GM19397 (cell line): ENCODE measurements around the gene PLA2G3.
"Not testable (repeated sequence)": the region's sequence is repeated elsewhere in the genome, so short reads cannot be mapped to it uniquely, and the experiment has no call there.

Experiments
- ATAC-seq: cut with Tn5 transposase; IDR thresholded peaks from one replicate; pipeline ENCODE4 v1.9.1; 2021; ENCODE audit warnings: mild to moderate bottlenecking, moderate library complexity; ENCODE audit not compliant: unreplicated experiment

PLA2G3 gene

DNA sequence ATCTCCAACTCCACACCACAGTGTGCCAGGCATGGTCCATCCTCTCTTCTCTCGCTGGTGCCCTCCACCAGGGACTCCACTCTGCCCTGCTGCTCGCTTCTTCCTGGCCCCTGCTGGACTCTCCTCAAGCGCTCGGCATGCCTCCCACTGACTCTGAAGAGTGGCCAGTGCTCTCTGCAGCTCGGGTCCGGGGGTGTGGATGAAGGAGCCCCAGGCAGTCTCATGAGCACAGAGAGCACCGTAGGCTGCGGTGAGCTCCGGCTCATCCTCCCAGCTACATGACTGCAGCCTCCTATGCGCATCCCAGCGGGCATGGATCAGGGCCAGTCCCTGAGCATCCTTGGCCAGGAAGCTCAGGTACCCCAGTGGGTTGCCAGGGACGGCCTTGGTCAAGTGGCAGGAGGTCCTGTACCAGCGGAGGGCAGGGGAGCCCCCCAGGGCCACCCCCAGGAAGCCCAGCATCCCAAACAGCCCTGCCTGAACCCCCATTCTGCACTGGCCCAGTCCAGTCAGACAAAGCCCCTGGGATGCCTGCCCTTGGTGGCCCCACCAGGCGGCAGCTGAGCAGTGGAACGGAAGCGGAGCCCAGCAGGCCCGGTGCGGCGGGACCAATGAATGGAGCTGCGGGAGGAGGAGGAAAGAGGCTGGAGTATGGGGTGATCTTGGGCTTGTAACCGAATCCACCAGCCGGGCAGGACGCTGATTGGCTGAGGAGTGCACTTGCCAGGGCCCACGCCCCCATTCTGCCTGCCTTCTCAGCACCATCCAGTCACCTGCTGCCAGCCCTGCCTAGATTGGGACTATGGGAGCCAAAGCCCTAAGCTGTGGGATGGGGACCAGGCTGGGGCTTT lies at the start of gene PLA2G3:
Gene PLA2G3, minus strand, starts transcription at position 643 of the 851 bp plus-strand sequence. Its CDS starts 154 bp downstream, at position 489.
- no peak for ATAC-seq

- no peak for ATAC-seq
These were observed 47.3 kb upstream of the PLA2G3 start for GRCh38 chr22:31187627-31188026.

- no peak for ATAC-seq
These were observed 44.7 kb upstream of the PLA2G3 start for GRCh38 chr22:31185056-31185455.

- ATAC-seq: no peak
These were observed 43.7 kb upstream of the PLA2G3 start for GRCh38 chr22:31184015-31184414.

- ATAC-seq: no peak
These were observed 39.0 kb upstream of the PLA2G3 start for GRCh38 chr22:31179345-31179744.

GRCh38 chr22:31178859-31179258 lies 38.6 kb upstream of the PLA2G3 start:
- no peak for ATAC-seq

DNA sequence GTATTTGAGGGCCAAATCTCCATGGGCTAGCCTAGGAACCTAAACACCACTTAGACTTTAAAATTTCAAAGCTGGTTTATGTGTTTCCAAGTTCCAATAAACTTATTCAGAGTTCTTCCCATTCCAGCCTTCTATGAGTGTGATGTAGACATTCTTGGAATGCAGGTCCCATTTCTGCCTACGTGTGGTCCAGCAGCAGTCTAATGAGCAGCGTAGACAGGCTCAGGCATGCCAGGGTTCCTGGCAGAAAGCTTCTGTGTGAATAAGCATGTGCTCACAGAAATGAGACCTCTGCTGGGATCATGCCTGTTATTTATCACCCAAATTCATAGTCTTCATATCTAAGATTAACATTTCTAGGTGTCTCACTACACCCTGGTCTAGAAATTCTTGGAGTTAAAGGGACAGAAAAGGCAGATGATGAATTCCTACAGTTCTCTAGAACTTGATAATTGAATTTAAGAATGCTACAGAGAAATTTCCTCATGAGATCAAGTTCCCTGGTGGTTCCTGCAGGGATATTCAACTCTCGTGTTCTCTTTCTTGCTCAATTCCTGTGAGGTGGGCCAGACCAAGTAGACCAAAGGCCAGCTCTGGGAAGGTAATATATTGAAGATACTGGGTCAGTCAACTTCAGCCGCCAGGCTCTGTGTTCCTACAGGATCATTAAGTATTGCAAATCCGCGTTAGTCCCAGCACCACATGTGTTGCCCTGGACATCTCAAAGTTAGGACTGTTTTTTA lies 37.3 kb upstream of the PLA2G3 start:
- no peak for ATAC-seq

GRCh38 chr22:31176923-31177322 lies 36.6 kb upstream of the PLA2G3 start:
- no peak for ATAC-seq

DNA sequence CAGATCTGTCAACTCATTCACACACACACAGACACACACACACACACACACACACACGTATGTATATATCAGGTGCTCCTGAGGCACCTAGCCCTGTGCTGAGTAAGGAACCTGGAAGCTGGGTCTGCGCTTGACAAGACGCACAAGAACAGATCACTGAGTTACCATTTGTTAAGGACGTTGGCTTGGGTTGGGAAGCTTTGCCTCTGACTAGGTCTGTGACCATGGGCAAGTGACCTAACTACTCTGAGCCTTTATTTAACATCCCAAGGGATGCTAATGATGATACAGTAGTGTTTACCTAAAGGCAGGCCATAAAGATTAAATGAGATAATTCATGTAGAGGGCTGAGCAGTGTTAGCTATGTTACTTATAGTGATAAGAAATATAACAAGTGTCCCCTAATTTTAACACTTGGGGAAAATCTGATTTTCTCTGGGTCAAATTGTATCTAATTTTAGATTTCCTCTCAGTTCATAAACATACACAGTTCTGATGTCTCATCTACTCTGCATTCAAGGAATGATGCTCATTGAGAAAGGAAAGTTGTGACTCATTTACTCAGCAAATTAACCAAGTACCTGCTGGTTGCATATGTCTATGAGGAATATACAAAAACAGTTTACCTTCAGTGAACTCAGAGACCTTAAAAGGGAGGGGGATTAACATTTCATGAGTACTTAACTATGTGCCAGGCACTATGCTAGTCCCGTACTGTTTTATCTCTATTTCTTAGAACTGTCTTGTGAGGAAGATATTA lies 33.3 kb upstream of the PLA2G3 start:
- ATAC-seq: no peak

GRCh38 chr22:31171734-31172133 lies 31.4 kb upstream of the PLA2G3 start:
- ATAC-seq: not testable (repeated sequence)

- ATAC-seq: no peak
These were observed 30.7 kb upstream of the PLA2G3 start for GRCh38 chr22:31170971-31171370.

DNA sequence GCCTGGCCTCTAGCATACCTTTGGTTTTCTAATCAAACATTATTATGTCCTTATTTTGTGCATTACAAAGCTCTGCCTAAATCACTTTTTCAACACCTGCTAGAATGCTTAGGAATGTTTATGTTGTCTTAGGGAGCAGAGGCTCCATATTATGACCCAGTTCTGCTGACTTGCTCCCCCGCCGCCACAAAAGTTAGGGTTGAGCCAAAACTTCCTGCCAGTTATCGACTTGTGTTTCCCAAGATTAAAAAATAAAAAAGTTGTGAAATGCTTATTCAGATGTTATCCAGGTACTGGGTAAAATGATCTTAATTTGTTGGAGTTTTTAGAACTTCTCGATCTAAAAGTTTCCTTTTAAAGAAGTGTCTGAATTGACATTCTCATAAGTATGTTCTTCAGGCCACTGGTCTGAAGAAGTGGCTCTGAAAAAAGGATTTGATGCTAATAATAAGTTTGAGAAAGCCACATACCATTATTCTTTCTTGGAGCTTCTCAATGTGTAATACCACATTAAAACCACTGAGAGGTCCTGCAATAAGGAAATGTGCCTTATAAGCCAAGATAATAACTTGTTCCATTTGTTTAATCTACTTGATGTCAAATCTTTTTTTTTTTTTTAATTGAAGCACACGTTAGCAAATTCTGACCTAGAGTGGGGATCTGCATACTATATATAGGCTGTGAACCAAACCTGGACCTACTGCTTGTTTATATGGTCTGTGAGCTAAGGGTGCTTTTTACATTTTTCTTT lies 21.9 kb upstream of the PLA2G3 start:
- ATAC-seq: no peak

- ATAC-seq: no peak
These were observed 21.1 kb upstream of the PLA2G3 start for GRCh38 chr22:31161386-31161785.

GRCh38 chr22:31160328-31160978 lies 20.1 kb upstream of the PLA2G3 start:
- no peak for ATAC-seq

- no peak for ATAC-seq
These were observed 15.1 kb upstream of the PLA2G3 start for GRCh38 chr22:31155422-31155821.

DNA sequence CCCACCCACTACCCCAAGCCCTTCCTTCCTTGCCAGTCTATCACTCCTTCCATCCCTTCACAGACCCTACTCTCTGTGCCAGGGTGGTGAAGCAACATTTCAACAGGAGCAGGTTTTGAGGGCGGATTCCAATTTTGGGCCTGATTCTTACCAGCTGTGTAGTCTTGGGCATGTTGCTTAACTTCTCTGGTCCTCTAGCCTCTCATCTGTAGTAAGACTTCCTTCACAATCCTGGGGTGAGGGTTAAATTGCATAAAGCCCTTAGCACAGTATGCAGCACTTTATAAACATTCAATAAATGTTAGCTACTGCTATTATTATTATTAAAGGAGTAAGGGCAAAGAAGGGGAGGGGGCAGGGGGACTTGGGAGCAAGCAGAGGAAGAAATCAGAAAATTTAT lies 14.7 kb upstream of the PLA2G3 start:
- no peak for ATAC-seq

DNA sequence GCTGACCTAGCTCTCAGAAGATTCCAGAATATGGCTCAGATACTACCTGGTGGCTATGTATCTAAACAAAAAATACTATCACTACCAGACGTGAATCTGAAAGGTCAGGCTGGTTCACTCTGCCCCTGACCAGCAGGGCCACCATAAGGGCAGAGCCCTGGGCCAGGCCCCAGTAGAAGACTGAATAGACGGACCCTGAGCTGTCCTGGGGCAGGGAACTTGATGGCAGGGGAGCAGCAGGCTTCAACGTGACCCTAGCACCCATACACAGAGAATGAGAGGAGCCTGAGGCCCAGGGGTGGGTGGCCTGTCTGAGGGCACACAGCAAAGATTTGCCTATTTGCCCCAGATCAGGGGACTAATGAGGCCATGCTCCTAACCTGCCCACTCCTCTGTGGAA lies 13.0 kb upstream of the PLA2G3 start:
- no peak for ATAC-seq

- ATAC-seq: no peak
These were observed 11.6 kb upstream of the PLA2G3 start for GRCh38 chr22:31151872-31152271.

GRCh38 chr22:31150615-31151014 lies 10.3 kb upstream of the PLA2G3 start:
- ATAC-seq: no peak

- ATAC-seq: no peak
These were observed 8.8 kb upstream of the PLA2G3 start for GRCh38 chr22:31148953-31149627.
